Large intestine (tissue), 3 donors: Measurements from ENCODE around the gene SP1. TPM values are rescaled to one million over a fixed set of nuclear protein-coding genes. Genes with fewer than 3 reads are reported as not detected.

Source experiments
- DNase-seq, 2 donors: peaks; one replicate each; pipeline versions ENCODE4 v3.0.0 to v3.0.0-alpha.2; 2013
- H3K27ac ChIP-seq: one replicate; pipeline ENCODE4 v1.5.1; 2013; ENCODE audit warnings: low read length
- H3K27me3 ChIP-seq: 2 replicates; pipeline ENCODE4 v1.6.1; 2013; ENCODE audit warnings: low read length; ENCODE audit not compliant: control insufficient read depth, insufficient read depth
- H3K36me3 ChIP-seq: 2 replicates; pipeline ENCODE4 v1.6.1; 2013; ENCODE audit warnings: low read length; ENCODE audit not compliant: control insufficient read depth, insufficient read depth
- H3K4me1 ChIP-seq: one replicate; pipeline ENCODE4 v1.6.1; 2013; ENCODE audit warnings: low read length; ENCODE audit not compliant: control insufficient read depth, insufficient read depth
- H3K4me3 ChIP-seq: one replicate; pipeline ENCODE4 v1.5.1; 2013; ENCODE audit warnings: low read length
- H3K9me3 ChIP-seq: one replicate; pipeline ENCODE4 v1.6.1; 2013; ENCODE audit warnings: mild to moderate bottlenecking, low read depth, low read length, moderate library complexity; ENCODE audit not compliant: control insufficient read depth
- WGBS: methylation state at CpG from one replicate; pipeline ENCODE4 v1.1.5; 2013; ENCODE audit warnings: low lambda C conversion rate; ENCODE audit not compliant: insufficient coverage; 5-methylcytosine and 5-hydroxymethylcytosine counted together
- polyA plus RNA-seq: library from polyadenylated mRNA; unstranded; fragments of 120-200 nt; gene quantifications from one replicate; pipeline ENCODE4 v1.2.1, GENCODE V29; 2013

SP1 gene
- polyA plus RNA-seq, 1 donor: 72.8 TPM

DNA sequence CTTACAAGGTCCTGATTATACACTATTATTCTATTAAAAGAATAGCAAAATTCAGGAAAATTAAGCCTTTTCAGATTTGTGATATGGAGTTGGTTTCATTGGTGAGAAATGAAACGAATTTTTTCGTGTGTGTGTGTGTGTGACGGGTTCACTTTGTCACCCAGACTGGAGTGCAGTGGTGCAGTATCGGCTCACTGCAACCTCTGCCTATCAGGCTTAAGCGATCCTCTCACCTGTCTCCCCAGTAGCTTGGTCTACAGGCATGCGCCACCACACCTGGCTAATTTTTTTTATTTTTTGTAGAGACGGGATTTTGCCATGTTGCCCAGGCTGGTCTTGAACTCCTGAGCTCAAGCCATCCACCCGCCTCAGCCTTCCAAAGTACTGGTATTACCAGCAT lies 81.6 kb downstream of the SP1 start:
- WGBS: no CpG with 5 or more reads among the region's 8 CpGs
- H3K27me3 ChIP-seq: no peaks in the 10 kb centered on the region
- DNase-seq: no peak
- no peak overlapping the region for H3K4me3 ChIP-seq
- H3K4me1 ChIP-seq: no peaks in the 10 kb centered on the region
- peaks cover 96% of the 10 kb centered on the region for H3K36me3 ChIP-seq
- H3K9me3 ChIP-seq: no peaks in the 10 kb centered on the region
- H3K27ac ChIP-seq: no peak overlapping the region

DNA sequence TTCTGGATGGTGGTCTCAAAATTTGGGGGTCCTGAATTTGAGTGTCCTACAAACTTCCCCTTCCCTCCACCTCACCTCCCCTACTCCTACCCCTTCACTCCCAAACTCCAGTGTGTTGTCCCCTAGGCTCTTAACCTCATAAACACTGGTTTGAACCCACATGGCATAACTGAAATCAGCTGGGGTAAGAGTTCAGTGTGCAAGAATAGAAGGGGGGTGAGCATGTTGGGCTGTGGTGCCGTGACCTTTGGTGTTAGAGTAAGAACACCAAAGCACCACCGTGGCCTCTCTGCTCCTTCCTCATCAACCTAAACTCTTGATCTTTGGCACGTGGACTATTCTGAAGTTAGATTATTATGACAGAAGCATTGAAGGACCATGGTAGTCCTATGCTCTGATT lies 83.0 kb downstream of the SP1 start:
- no peak overlapping the region for H3K27ac ChIP-seq
- H3K4me1 ChIP-seq: no peaks in the 10 kb centered on the region

DNA sequence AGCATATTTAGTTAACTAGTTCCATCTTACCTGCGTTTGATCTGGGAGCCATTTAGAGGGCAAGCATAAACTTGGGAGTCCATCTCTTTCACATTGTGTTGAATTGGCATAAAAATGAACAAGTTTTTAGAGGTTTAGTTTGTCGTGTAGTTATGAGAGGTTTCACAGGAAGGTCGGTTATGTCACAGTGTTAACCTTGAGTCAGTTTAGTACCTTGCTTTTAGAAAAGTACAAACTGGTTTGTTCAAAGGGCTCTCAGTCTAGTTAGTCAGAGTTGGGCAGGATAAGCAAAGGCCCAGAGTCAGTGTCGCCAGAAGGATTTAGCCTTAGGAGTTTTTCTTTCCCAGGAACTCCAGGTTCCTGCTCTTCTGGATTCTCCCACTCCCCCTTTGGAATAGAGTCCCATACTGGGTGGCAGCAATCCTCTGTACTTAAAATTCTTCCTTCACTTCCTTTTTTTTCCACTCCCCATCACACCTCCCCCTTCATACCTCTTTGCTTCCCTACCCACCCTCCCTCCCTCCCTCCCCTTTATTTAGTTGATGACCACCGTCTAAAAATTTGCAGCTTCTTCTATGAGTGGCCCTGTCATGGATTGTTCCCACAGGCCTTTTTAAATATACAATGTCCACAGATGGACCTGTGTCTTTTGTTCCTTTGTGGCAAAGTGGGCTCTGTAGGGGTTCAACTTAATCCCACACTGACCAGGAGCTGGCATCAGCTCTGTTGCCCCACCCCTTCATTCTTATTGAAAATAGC lies 84.0 kb downstream of the SP1 start:
- 90% methylated on average over 2 of the region's 5 CpGs for WGBS
- H3K27ac ChIP-seq: no peak overlapping the region

More for the DNA sequence above, 83.0 kb downstream of the SP1 start:
- Histone ChIP-seq H3K9me3 (no peaks in the 10 kb centered on the region), H3K27me3 (no peaks in the 10 kb centered on the region), H3K36me3 (peaks cover 96% of the 10 kb centered on the region), H3K4me3 (no peak overlapping the region)
- no peak for DNase-seq
- no CpG with 5 or more reads among the region's 3 CpGs for WGBS

DNA sequence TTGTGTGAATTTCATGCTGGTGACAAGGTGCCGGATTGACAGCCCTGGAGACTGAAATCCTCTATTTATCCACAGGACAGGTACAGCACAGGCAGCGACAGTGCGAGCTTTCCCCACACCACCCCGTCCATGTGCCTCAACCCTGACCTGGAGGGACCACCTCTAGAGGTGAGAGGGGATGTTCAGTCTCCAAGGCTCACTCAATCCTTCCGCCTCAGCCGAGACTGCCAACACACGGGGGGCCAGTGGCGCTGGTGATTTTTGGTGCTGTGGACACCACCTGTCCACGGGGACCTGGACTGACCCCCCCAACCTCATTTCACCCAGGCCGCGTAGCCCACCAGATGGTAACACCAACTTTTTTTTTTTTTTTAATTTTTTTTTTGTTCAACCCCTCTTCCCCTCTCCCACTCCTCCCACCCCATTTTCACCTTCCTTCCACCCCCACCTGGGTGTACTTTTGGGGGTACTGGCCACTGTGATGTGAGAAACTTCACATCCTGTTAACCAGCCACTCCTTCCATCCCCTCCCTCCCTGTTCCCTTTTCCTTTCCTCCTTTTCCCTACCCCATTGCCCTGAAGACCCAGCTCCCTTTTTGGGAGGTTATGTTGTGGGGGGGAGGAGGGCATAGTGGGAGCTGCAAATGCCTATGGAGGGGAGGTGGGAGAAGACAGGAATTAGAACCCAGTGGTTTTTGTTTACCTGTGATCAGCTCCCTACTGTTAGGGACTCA lies 84.9 kb downstream of the SP1 start:
- H3K9me3 ChIP-seq: no peaks in the 10 kb centered on the region
- no peaks in the 10 kb centered on the region for H3K4me1 ChIP-seq
- WGBS: 75% methylated on average over 3 of the region's 11 CpGs
- H3K27me3 ChIP-seq: no peaks in the 10 kb centered on the region
- H3K36me3 ChIP-seq: peaks cover 96% of the 10 kb centered on the region
- no peak for DNase-seq
- no peak overlapping the region for H3K27ac ChIP-seq
- no peak overlapping the region for H3K4me3 ChIP-seq

More for the DNA sequence above, 84.0 kb downstream of the SP1 start:
- H3K4me3 ChIP-seq: no peak overlapping the region
- H3K4me1 ChIP-seq: no peaks in the 10 kb centered on the region
- no peaks in the 10 kb centered on the region for H3K9me3 ChIP-seq
- H3K27me3 ChIP-seq: no peaks in the 10 kb centered on the region
- no peak for DNase-seq
- H3K36me3 ChIP-seq: peaks cover 96% of the 10 kb centered on the region

DNA sequence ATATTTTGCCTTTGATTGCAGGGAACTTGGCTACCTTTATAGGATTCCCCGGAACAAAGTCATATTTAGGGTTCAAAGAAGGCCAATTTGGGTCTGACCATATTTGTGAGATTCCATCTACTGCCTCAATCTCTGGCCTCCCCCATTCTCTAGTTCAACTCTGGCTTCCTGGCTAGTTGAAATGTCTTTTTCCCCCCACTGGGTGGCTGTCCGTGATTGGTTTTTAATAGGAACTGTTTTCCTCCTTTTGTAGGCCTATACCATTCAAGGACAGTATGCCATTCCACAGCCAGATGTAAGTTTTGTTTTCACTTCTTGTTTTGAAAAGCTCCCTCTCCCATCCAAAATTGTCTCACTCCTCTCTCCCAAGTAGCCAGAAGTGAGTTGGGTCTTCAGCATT lies 85.7 kb downstream of the SP1 start:
- no peak overlapping the region for H3K27ac ChIP-seq
- no CpG with 5 or more reads among the region's 2 CpGs for WGBS

More for the DNA sequence above, 85.7 kb downstream of the SP1 start:
- no peak overlapping the region for H3K4me3 ChIP-seq
- DNase-seq: no peak
- no peaks in the 10 kb centered on the region for H3K4me1 ChIP-seq
- no peaks in the 10 kb centered on the region for H3K27me3 ChIP-seq
- peaks cover 96% of the 10 kb centered on the region for H3K36me3 ChIP-seq
- no peaks in the 10 kb centered on the region for H3K9me3 ChIP-seq

Other genes with a start within 250 kb of the SP1 start
- 23.7 TPM for gene ZNF740, start 199.5 kb upstream of the SP1 start, polyA plus RNA-seq
- gene CSAD, start 199.3 kb upstream of the SP1 start, polyA plus RNA-seq: 60.0 TPM
- gene ITGB7, start 172.9 kb upstream of the SP1 start, polyA plus RNA-seq: 9.5 TPM
- gene RARG, start 148.0 kb upstream of the SP1 start, polyA plus RNA-seq: 11.6 TPM
- 31.2 TPM for gene ESPL1, start 111.9 kb upstream of the SP1 start, polyA plus RNA-seq
- gene PFDN5, start 84.6 kb upstream of the SP1 start, polyA plus RNA-seq: 667 TPM
- gene MYG1, start 80.5 kb upstream of the SP1 start, polyA plus RNA-seq: 46.3 TPM
- 63.8 TPM for gene AAAS, start 58.6 kb upstream of the SP1 start, polyA plus RNA-seq
- 0.01 TPM for gene SP7, start 43.8 kb upstream of the SP1 start, polyA plus RNA-seq
- 8.8 TPM for gene AMHR2, start 43.7 kb downstream of the SP1 start, polyA plus RNA-seq
- 409 TPM for gene PRR13, start 61.6 kb downstream of the SP1 start, polyA plus RNA-seq
- gene PCBP2, start 71.9 kb downstream of the SP1 start, polyA plus RNA-seq: 765 TPM
- gene MAP3K12, start 119.3 kb downstream of the SP1 start, polyA plus RNA-seq: 13.7 TPM
- gene TARBP2, start 121.1 kb downstream of the SP1 start, polyA plus RNA-seq: 34.0 TPM
- gene NPFF, start 127.3 kb downstream of the SP1 start, polyA plus RNA-seq: not detected
- 32.4 TPM for gene ATF7, start 246.2 kb downstream of the SP1 start, polyA plus RNA-seq